ENCODE results near the gene IMMP1L.

IMMP1L gene

DNA sequence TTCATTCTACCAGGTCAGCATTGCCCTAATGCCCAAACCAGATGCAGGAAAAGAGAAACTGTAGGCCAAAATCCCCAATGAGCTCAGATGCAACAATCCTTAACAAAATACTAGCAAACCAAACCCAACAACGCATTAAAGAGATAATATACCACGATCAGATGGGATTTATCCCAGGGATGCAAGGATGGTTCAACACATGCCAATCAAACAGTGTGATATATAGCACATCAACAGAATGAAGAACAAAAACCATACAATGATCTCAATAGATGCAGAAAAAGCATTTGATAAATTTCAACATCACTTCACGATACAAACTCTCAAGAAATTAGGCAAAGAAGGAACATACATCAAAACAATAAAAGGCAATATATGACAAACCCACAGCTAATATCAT lies 45.0 kb downstream of the IMMP1L start:
- no peak for DNase-seq

DNA sequence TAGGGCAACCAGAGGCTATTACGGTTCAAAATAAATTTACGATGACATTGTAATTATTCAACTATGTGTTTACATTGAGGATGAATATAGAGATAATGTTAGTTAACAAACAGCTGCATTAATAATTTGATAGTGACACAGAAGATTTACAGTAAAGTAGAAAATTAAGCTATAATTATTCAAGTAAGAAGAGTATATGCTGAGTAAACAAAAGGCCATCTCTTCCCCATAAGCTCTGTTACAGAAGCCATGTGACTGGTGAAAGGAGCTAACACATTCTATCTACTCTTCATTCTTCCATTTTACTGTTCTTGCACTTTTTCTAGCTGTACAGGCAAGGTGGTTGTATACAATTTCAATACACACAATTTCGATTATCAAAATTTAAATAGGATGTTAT lies 54.2 kb downstream of the IMMP1L start:
- DNase-seq = no peak

DNA sequence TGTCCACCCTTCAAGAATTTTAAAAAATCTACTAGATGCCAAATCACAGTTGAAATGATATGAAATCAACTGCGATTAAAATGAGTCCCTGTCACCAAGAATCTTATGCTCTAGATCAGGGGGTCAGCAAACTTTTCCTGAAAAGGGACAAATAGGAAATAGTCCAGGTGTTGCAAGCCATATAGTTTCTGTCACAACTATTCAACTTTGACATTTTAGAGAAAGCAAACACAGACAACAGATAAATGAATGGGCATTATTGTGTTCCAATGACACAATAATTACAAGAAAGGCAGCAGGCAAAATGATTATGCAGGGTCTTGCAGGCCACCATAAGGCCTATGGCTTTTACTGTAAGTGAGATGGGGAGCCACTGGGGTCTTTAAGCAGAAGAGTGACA lies 58.6 kb downstream of the IMMP1L start:
- DNase-seq = no peak

DNA sequence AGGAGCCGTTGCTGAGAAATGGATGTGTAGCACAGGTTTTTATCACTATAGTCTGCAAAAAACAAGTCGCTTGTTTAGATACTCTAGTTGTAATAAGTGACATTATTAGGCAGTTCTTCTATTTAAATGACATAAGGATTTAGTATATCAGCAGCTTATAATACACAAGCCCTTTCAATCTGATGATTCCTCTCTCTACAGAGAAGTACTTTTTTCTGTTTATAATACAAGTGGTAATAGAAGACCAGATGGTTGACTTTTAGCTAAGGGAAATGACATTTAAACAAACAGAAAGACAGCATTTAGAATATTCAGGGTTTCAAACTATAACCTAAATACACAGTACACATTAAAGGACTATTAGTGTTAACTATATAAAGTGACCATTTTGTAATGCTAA lies 60.4 kb downstream of the IMMP1L start:
- DNase-seq = no peak

DNA sequence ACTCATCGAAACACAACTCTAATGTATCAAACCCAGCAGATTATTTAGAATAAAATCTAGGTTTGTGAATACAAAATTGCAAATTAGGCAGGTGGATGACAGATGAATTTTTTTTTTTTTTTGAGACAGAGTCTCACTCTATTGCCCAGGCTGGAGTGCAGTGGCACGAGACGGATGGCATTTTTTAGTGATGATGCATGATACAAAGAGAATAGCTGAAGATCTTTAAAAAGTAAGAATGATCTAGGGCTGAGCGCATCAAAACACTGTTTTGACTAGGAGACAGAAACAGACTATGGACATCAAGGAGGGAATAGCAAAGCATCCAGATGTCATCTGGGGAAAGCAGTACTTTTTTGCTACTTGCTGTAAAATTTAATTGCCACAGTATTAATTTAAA lies 63.8 kb downstream of the IMMP1L start:
- no peak for DNase-seq

DNA sequence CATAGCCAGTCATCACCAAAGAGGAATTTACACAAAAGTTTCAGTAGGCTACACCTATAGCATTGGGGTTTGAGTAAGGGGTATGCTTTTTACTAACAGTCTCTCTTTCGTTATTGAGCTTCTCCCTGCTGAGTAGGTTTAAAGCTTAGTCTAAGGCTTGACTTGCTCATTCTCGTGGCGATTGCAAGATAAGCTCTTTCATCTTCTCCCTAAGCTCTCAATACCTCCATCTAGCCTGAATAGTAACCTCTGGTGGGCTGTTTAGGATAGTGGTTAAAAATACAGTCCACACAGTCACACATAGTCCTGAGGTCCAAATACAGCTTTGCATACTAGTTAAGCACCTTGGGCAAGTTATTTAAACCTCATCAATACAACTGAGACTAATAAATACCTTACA lies 65.6 kb downstream of the IMMP1L start:
- DNase-seq = no peak

DNA sequence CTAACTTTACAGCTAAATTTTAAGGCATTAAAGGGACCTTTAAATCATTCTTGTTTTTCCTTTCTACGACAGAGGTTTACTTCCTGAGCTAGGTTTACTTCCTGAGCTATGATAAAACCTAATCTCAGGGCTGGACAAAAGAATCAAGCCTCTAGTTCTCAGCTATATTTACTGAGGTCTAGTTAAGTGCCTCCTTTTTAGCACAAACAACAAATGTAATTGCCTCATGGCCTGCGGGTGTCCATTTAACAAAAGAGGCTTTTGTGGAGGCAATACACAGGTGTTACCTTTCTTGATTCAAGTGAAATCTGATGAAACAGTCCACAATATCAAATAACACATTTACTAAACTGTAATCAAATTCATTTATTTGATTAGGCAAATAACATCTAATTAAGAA lies 67.3 kb downstream of the IMMP1L start:
- DNase-seq = no peak

DNA sequence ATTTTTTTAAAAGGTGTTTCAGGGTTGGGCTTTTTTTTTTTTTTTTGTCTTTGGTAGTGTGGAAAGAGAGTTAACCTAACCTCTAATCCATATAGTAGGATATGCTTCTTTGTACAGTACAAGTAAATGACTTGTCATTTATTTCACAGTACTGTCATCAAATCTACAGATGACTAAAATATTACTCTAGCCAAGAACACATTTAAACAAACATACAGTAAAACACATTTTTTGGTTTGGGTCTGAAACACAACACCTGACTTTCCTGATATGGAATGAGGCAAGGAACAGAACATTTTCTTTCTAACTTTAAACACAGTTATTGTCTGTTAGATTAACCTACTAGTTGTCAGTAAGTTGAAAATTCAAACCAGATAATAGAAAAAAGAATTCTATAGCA lies 68.1 kb downstream of the IMMP1L start:
- DNase-seq = no peak

DNA sequence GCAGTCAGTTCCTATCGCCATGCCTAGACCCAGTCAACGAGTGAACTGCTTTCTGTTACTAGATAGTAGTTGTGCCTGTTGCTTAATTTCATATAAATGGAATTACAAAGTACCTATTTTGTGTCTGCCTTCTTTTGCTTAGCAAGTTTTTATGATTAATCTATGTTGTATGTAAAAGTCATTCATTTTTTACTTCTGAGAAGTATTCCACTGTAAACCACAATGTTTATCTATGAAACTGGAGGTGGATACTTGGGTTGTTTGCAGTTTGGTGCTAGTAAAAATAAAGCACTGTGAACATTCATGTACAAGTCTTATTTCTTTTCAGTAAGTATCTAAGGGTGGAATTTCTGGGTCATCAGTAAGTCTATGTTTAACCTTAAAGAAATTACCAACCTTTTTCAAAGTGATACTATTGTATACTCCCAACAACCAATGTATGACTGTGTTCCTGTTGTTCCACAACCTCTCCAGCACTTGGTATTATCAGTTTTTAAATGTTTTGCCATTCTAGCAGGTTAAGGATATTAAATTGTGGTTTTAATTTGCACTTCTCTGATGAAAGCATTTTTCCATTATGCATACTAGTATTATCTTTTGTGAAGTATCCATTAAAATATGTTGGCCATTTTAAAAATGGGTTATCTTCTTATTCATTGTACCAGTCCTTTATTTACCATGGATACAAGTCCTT lies 71.5 kb downstream of the IMMP1L start:
- no peak for DNase-seq

DNA sequence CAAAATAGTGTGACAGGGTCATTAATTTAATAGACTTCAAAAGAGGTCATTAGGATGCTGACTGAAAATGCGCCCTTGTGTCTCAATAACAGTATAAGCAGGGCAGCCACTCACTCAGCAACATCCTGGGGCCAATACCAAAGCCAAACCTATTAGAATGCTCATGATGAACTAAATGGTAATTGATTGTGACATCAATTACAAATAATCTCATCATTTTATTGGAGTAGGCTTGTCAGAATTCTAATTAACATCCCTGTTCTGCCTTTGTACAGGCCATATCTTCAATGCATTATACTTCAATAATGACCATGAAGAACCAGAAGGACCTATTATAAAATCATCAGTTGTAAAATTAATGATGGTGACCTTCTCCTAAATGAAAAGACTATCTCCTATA lies 75.6 kb downstream of the IMMP1L start:
- no peak for DNase-seq

DNA sequence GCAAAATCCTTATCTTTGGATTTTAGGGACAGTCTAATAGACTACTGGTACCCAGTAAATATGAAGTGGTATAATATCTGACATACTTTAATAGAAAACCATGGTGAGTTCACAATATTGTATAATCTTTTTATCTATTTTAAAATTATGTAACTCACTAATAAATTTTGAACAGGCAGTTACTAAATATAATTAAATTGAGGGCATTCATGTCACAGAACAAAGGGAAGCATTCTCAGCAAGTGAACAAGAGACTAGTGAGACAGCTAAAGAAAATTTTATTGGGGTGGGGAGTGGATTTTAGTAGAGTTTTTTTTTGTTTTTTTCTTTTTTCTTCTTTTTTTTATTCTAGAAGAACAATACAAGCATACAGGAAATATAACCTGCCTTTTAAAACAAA lies 84.8 kb downstream of the IMMP1L start:
- DNase-seq = no peak

DNA sequence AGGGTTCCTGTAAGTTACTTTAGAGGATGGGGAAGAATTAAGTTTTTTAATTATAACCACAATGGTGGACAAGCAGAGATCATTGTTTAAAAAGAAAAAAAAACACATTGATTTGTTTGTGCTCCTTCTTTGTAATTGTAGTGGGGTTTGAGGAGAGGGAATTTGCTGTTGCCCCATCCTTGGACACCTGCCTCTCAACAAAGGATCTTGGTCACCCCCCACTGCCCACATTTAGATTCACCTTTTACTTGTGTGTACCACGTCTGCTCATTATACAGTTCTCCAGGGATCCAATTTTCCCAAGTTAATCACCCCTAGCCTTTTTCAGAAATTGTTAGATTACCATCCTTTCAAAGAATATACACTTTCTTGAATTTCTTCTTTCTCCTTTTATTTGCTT lies 86.7 kb downstream of the IMMP1L start:
- DNase-seq = no peak

DNA sequence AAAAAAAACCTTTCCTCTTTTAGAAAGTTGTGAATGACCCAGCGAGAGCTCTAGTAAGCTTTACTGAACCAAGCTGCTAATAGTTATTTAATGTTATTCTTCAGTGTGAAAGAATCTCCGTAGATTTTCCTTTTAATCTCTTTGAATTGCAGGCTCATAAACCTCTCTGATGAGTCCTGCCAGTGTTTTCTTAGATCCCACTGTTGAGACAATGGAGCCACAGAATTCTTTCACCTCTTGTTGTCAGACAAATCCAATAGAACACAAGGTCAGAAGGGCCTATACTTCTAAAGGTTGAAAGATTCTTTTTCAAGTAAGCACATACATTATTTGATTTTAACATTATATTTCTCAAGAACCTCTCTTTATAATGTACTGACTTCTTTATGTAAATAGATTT lies 87.6 kb downstream of the IMMP1L start:
- no peak for DNase-seq

DNA sequence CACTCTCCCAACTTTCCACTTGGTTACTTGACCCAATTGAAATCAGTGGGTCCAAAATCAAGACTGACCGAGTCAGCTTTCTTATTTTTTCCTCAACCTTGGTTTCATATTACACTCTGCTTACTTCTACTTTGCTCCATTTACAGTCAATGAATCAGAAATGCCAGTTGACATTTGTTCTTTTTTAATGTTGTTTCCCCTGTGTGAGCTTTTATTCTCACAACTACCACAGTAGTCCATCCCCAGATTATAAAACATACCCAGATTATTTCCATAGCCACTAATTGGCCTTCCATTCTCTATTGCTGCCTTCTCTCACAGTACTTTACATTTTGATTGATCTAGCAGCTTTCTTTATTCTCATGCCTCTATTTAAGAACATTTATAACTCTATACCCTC lies 89.8 kb downstream of the IMMP1L start:
- DNase-seq = no peak

DNA sequence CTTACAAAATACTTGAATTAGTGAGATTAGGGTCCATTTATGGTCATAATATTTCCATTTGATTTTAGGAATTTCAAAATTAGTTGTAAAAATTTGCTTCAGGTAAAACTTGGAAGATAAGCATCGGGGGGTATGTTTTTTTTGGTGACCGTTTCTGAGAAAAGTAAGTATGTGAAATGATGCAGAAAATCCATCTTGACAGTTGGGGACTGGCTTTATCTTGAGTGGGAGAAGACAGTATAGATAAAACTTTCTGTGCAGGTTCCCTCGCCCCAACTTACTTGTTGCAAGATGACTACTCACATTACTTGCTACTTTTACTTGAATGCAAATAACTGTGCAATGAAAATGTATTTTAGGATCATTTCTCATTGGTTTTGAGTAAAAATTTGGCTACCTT lies 90.3 kb downstream of the IMMP1L start:
- DNase-seq = no peak

DNA sequence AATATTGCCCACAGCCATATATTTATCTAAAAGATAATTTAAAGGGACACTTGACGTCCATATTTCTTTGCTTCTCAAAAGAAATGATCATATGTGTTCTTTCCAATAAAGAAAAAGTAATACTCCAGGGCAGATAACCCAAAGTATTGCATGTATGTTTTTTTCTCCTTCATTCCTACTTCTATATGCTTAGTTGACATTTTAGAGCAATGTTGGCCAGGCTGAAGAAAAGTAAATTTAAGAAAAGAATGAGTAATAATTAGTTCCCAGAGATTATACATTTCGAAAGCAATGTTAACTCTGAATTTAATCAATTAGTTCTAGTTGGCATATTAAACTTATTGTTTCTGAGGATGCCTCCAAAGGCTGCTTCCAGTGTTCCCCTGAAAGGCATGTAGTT lies 91.6 kb downstream of the IMMP1L start:
- no peak for DNase-seq

DNA sequence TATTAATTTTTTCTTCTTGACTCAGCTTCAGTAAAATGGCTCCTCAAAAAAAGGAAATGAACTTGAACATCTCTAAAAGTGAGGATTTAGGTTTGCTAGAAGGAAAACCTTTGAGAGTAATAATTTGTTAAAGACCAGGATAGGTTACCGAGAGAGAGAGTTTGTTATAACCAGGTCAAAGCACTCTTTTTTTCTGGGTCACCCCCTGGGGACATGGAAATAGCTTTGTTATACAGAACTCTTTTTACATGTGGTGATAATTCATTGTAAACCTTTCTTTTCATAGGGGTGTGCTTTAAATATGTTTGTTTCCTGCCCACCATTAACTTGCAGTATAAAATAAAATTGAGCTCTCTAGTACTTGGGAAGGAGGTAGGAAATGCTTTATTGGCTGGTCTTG lies 92.1 kb downstream of the IMMP1L start:
- no peak for DNase-seq

DNA sequence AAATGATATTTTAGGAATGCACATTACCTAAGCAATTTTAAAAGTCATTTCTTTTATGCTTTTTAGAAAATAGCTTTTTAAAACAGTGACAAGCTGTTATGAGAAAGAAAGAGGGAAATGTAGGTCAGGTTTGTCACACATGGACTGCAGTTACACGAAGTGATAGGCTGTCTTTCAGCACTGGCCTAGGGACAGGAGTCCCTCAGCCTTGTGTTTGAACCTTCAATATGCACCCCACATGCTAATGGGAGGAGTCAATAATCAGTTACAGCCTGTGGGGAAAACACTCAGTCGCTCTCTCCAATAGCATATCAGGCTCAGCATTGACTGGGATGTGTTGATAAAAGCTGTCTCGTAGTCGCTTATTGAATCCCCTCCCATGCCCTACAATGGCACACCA lies 94.0 kb downstream of the IMMP1L start:
- DNase-seq = no peak

DNA sequence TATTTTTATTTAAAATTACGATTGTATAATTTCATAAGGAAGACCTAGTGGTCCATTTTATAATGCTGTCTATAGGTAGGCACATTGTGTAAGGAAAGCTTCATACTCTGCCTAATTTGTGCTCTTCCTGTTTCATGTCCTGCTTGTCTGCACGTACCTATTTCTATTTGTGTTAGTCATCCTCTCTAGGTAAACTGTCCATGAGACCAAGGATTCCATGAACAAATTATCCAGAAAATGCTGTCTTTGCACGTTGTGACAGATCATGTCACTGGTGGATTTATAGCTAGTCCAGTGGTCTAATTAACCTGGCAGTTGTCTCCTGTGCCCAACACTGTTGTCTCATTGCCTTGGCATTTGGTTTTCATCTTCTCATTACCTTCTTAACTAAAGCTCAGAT lies 95.1 kb downstream of the IMMP1L start:
- DNase-seq = no peak

DNA sequence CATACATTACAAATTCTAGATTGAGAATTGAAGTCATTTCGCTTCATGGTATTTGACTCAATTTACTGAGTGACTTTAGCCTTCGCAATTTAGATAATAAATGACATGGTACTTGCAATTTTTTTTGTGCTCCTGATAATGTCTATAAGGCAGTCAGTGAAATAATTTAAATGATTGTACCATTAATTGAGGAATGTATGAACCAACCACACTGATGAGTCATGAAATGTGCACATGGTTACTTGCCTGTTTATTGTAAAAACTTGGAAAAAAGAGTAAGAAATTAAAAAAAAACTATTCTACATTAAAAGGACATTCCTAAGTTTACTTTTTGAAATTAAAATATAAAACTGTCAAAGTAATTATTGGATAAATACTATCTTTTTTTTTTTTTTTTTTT lies 96.5 kb downstream of the IMMP1L start:
- no peak for DNase-seq

DNA sequence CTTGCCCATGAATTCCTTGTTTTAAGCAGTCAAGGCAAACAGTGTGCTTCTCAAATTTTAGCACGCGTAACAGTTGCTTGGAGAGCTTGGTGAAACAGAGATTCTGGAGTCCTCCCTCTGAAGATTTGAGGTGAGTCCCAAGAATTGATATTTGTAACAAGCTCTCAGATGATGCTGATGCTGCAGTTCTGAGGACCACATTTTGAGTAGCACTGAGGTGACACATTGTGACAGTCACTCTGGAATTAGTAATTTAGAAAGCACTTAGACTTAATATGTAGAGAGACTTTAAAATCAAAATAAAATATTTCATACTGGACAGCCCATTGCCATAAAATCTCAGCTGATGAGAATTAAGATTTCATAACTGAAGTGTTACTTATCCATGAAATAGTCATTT lies 101.2 kb downstream of the IMMP1L start:
- DNase-seq = no peak

DNA sequence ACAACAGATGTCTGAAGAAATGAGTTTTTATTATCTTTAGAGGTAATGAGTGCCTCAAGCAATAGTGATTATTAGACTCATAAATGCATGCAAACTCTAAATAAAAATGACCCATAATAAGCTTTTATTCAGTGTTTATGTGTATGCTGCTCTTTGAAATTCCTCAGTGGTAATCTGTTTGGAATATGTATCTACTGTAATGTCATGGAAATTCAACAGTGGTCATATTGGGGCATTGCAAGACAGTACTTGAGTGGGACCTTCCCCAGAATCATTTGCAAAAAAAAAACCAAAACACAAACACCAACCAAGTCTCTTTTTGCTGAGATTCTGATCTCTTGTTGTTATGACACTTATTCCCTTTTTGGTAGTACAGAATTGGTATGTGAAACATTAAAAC lies 104.8 kb downstream of the IMMP1L start:
- DNase-seq = no peak

DNA sequence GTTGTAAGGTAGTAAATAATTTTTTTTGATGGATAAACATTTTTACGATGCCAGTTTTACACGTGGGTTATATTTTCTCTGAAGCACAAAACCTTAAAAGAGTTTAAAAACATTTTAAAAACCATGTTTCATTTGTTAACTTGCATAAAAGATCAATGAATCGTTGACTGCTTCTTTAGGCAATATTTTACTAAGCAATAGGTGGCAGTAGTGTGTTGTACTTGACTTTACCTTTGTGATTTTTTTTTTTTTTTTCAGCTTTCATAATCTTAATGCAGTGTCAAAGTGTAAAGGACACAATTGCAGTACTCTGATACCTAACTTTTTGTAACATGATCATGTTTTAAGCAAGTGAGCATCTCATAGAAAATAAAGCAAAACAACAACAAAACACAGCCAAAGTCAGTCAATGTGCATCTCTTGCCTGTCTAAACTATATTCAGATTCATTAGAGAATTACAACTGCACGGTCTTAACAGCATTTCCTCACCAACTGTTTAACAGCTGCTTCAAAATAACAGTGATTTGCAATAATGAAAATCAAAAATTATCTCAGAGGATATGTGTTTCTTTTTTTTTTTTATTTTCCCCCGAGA lies 112.1 kb downstream of the IMMP1L start:
- DNase-seq = peak; percentile 73

DNA sequence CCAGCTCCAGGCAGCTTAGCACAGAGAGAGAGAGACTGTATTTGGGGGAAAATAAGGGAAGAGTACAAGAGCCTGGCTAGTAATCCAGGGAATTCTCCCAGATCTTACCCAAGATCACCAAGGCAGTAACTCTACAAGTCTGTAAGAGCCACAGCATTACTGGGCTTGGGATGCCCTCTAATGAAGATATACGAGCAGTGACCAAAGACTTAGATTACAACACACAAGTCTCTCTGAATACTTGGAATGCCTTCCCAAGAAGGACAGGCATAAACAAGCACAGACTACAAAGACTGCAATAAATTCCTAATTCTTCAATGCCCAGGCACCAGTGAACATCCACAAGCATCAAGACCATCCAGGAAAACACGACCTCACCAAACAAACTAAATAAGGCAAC lies 122.0 kb downstream of the IMMP1L start:
- no peak for DNase-seq

DNA sequence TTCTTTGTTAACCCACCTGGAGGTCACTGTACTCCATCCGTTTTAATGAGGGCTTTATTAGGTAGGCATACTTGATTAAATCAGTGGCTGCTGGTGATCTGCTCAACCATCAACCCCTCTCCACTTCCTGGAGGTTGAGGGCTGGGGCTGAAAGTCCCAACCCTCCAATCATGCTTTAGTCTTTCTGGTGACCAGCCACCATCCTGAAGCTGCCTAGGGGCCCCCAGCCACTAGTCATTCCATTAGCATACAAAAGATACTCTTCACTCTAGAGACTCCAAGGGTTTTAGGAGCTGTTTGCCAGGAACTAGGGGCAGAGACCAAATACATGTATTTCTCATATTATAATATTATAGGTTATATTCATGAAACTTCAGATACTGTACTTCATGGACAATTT lies 126.3 kb downstream of the IMMP1L start:
- DNase-seq = no peak
